ENCODE measurements around the gene ASPM. TPM values are rescaled to one million over a fixed set of nuclear protein-coding genes. Genes with fewer than 3 reads are reported as not detected.

ASPM gene
- polyA plus RNA-seq, 1 donor (not counting 4 experiments of a cell fraction or from before 2014, with no cell fraction given): 10.0 TPM

- Histone ChIP-seq H3K4me3 (ENCODE audit: control insufficient read depth in 2 of 3, extremely low read depth in 1 of 3, insufficient read depth in 2 of 3, low read depth in 1 of 3, low read length in 3 of 3) (no peak overlapping the region), H2AFZ (ENCODE audit: control insufficient read depth, low read length) (no peak overlapping the region), H4K20me1 (ENCODE audit: control insufficient read depth, extremely low read depth, insufficient read depth, low read length) (no peaks in the 10 kb centered on the region), H3K4me1 (ENCODE audit: control insufficient read depth, extremely low read depth, insufficient read depth, low read length) (peaks cover 15% of the 10 kb centered on the region), H3K36me3 (ENCODE audit: control insufficient read depth in 2 of 2, extremely low read depth in 1 of 2, insufficient read depth in 2 of 2, low read length in 2 of 2) (peaks cover 0 to 3% of the 10 kb centered on the region in 2 experiments), H3K9me3 (ENCODE audit: control insufficient read depth, low read depth, low read length) (no peaks in the 10 kb centered on the region), H3K27ac (ENCODE audit: control insufficient read depth, insufficient read depth, low read length) (no peak overlapping the region), H3K79me2 (ENCODE audit: control insufficient read depth, insufficient read depth, low read length) (peaks cover 16% of the 10 kb centered on the region), H3K9ac (ENCODE audit: control insufficient read depth, extremely low read depth, insufficient read depth, low read length) (no peak overlapping the region), H3K9me1 (ENCODE audit: control insufficient read depth, extremely low read depth, insufficient read depth, low read length) (no peaks in the 10 kb centered on the region), H3K27me3 (ENCODE audit: control insufficient read depth, extremely low read depth, insufficient read depth, low read length) (no peaks in the 10 kb centered on the region), H3K4me2 (ENCODE audit: control insufficient read depth, extremely low read depth, insufficient read depth, low read depth, low read length) (no peak overlapping the region)
- no peak for FAIRE-seq
- TF ChIP-seq, protein P1, sequence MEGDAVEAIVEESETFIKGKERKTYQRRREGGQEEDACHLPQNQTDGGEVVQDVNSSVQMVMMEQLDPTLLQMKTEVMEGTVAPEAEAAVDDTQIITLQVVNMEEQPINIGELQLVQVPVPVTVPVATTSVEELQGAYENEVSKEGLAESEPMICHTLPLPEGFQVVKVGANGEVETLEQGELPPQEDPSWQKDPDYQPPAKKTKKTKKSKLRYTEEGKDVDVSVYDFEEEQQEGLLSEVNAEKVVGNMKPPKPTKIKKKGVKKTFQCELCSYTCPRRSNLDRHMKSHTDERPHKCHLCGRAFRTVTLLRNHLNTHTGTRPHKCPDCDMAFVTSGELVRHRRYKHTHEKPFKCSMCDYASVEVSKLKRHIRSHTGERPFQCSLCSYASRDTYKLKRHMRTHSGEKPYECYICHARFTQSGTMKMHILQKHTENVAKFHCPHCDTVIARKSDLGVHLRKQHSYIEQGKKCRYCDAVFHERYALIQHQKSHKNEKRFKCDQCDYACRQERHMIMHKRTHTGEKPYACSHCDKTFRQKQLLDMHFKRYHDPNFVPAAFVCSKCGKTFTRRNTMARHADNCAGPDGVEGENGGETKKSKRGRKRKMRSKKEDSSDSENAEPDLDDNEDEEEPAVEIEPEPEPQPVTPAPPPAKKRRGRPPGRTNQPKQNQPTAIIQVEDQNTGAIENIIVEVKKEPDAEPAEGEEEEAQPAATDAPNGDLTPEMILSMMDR (optimal IDR thresholded peaks at IDR 0.05 in 1 of 3, IDR thresholded peaks at IDR 0.05 in 1 of 3, conservative IDR thresholded peaks at IDR 0.05 in 1 of 3; ENCODE audit: extremely low read depth in 1 of 3, insufficient read depth in 2 of 3, low read length in 3 of 3): no peak
- no peak for TF ChIP-seq EZH2 (IDR thresholded peaks at IDR 0.05; ENCODE audit: low read length)
- dilution Hi-C loops (cut with MboI; ENCODE audit: extremely low pct_ligation_motif_present, low sequenced_read_pairs): no loop called here
- DNase-seq (ENCODE audit: low read depth, low spot score): no peak
These were observed 9.1 kb downstream of the ASPM start for GRCh38 chr1:197137322-197137721.

GRCh38 chr1:197130677-197131304 is 15.7 kb downstream of the ASPM start:
- no peak for TF ChIP-seq EZH2 (IDR thresholded peaks at IDR 0.05; ENCODE audit: low read length)
- TF ChIP-seq, protein P1 (optimal IDR thresholded peaks at IDR 0.05 in 1 of 3, IDR thresholded peaks at IDR 0.05 in 1 of 3, conservative IDR thresholded peaks at IDR 0.05 in 1 of 3; ENCODE audit: extremely low read depth in 1 of 3, insufficient read depth in 2 of 3, low read length in 3 of 3): peak in 1 of 3 experiments; percentile 8
- Histone ChIP-seq H3K79me2 (ENCODE audit: control insufficient read depth, insufficient read depth, low read length) (no peaks in the 10 kb centered on the region), H3K27ac (ENCODE audit: control insufficient read depth, insufficient read depth, low read length) (peak overlapping the region; percentile 65), H4K20me1 (ENCODE audit: control insufficient read depth, extremely low read depth, insufficient read depth, low read length) (no peaks in the 10 kb centered on the region), H3K9me1 (ENCODE audit: control insufficient read depth, extremely low read depth, insufficient read depth, low read length) (no peaks in the 10 kb centered on the region), H3K9ac (ENCODE audit: control insufficient read depth, extremely low read depth, insufficient read depth, low read length) (peak overlapping the region; percentile 14), H3K9me3 (ENCODE audit: control insufficient read depth, low read depth, low read length) (no peaks in the 10 kb centered on the region), H3K4me1 (ENCODE audit: control insufficient read depth, extremely low read depth, insufficient read depth, low read length) (peaks cover 14% of the 10 kb centered on the region), H3K36me3 (ENCODE audit: control insufficient read depth in 2 of 2, extremely low read depth in 1 of 2, insufficient read depth in 2 of 2, low read length in 2 of 2) (peaks cover 0 to 2% of the 10 kb centered on the region in 2 experiments), H3K4me2 (ENCODE audit: control insufficient read depth, extremely low read depth, insufficient read depth, low read depth, low read length) (peak overlapping the region; percentile 55), H2AFZ (ENCODE audit: control insufficient read depth, low read length) (peak overlapping the region; percentile 63), H3K27me3 (ENCODE audit: control insufficient read depth, extremely low read depth, insufficient read depth, low read length) (no peaks in the 10 kb centered on the region), H3K4me3 (ENCODE audit: control insufficient read depth in 2 of 3, extremely low read depth in 1 of 3, insufficient read depth in 2 of 3, low read depth in 1 of 3, low read length in 3 of 3) (peak overlapping the region in 1 of 3 experiments; percentile 26)
- FAIRE-seq (peak; percentile 79), DNase-seq (ENCODE audit: low read depth, low spot score) (peak; percentile 26)
- dilution Hi-C loops (cut with MboI; ENCODE audit: extremely low pct_ligation_motif_present, low sequenced_read_pairs): no loop called here
